ENCODE data around the gene GATA5. TPM values are rescaled to one million over a fixed set of nuclear protein-coding genes. Genes with fewer than 3 reads are reported as not detected.

Gene GATA5
- total RNA-seq, 1 experiment from 2014 or later = 1.4 TPM

GRCh38 chr20:62486484-62486883, 10.7 kb upstream of the GATA5 start:
- POLR2A ChIA-PET = no interaction called here
- TF ChIP-seq, protein P1, sequence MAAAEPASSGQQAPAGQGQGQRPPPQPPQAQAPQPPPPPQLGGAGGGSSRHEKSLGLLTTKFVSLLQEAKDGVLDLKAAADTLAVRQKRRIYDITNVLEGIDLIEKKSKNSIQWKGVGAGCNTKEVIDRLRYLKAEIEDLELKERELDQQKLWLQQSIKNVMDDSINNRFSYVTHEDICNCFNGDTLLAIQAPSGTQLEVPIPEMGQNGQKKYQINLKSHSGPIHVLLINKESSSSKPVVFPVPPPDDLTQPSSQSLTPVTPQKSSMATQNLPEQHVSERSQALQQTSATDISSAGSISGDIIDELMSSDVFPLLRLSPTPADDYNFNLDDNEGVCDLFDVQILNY (CRISPR knock-in tag; IDR thresholded peaks at IDR 0.05) = no peak
- TF ChIP-seq ZNF423 (CRISPR knock-in tag; IDR thresholded peaks at IDR 0.05) (no peak), RELA (CRISPR knock-in tag; IDR thresholded peaks at IDR 0.05; ENCODE audit: borderline replicate concordance) (no peak), ZNF232 (CRISPR knock-in tag; IDR thresholded peaks at IDR 0.05) (no peak), ZNF219 (CRISPR knock-in tag; IDR thresholded peaks at IDR 0.05; ENCODE audit: borderline replicate concordance) (no peak), GTF2I (CRISPR knock-in tag; conservative IDR thresholded peaks at IDR 0.05) (no peak), NR1H2 (CRISPR knock-in tag; IDR thresholded peaks at IDR 0.05) (no peak), FOXP1 (CRISPR knock-in tag; IDR thresholded peaks at IDR 0.05; ENCODE audit: borderline replicate concordance) (no peak)
- TF ChIP-seq, protein P2, sequence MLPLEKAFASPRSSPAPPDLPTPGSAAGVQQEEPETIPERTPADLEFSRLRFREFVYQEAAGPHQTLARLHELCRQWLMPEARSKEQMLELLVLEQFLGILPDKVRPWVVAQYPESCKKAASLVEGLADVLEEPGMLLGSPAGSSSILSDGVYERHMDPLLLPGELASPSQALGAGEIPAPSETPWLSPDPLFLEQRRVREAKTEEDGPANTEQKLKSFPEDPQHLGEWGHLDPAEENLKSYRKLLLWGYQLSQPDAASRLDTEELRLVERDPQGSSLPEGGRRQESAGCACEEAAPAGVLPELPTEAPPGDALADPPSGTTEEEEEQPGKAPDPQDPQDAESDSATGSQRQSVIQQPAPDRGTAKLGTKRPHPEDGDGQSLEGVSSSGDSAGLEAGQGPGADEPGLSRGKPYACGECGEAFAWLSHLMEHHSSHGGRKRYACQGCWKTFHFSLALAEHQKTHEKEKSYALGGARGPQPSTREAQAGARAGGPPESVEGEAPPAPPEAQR (CRISPR knock-in tag; IDR thresholded peaks at IDR 0.05) = no peak
- TF ChIP-seq, protein P3, sequence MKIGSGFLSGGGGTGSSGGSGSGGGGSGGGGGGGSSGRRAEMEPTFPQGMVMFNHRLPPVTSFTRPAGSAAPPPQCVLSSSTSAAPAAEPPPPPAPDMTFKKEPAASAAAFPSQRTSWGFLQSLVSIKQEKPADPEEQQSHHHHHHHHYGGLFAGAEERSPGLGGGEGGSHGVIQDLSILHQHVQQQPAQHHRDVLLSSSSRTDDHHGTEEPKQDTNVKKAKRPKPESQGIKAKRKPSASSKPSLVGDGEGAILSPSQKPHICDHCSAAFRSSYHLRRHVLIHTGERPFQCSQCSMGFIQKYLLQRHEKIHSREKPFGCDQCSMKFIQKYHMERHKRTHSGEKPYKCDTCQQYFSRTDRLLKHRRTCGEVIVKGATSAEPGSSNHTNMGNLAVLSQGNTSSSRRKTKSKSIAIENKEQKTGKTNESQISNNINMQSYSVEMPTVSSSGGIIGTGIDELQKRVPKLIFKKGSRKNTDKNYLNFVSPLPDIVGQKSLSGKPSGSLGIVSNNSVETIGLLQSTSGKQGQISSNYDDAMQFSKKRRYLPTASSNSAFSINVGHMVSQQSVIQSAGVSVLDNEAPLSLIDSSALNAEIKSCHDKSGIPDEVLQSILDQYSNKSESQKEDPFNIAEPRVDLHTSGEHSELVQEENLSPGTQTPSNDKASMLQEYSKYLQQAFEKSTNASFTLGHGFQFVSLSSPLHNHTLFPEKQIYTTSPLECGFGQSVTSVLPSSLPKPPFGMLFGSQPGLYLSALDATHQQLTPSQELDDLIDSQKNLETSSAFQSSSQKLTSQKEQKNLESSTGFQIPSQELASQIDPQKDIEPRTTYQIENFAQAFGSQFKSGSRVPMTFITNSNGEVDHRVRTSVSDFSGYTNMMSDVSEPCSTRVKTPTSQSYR (CRISPR knock-in tag; IDR thresholded peaks at IDR 0.05) = no peak
- CTCF ChIA-PET = interaction anchor here (1.0 to 1.1 kb wide), 3 partner anchors 13 to 130 kb away, joined by 3 to 6 read pairs (median 4); no protein-coding TSS in a partner anchor
- Mint-ChIP-seq H3K4me3 (no peak overlapping the region), H3K9me3 (peaks cover 7% of the 10 kb centered on the region), H3K27ac (no peak overlapping the region), H3K27me3 (ENCODE audit: low read depth) (peaks cover 34% of the 10 kb centered on the region), H3K36me3 (no peaks in the 10 kb centered on the region), H3K4me1 (peaks cover 22% of the 10 kb centered on the region)
- ATAC-seq (no peak), DNase-seq (ENCODE audit: low spot score) (no peak)

- DNase-seq (ENCODE audit: low spot score) = no peak
- Mint-ChIP-seq H3K4me3 (no peak overlapping the region), H3K27me3 (ENCODE audit: low read depth) (peaks cover 41% of the 10 kb centered on the region)
- TF ChIP-seq HMGA2 (CRISPR knock-in tag; IDR thresholded peaks at IDR 0.05) = no peak
- no peak for TF ChIP-seq NR3C1 (CRISPR knock-in tag; conservative IDR thresholded peaks at IDR 0.05; ENCODE audit: low read depth)
- TF ChIP-seq, protein P4, sequence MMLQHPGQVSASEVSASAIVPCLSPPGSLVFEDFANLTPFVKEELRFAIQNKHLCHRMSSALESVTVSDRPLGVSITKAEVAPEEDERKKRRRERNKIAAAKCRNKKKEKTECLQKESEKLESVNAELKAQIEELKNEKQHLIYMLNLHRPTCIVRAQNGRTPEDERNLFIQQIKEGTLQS (CRISPR knock-in tag; conservative IDR thresholded peaks at IDR 0.05) = no peak
- TF ChIP-seq, protein P5, sequence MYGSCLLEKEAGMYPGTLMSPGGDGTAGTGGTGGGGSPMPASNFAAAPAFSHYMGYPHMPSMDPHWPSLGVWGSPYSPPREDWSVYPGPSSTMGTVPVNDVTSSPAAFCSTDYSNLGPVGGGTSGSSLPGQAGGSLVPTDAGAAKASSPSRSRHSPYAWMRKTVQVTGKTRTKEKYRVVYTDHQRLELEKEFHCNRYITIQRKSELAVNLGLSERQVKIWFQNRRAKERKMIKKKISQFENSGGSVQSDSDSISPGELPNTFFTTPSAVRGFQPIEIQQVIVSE (CRISPR knock-in tag; IDR thresholded peaks at IDR 0.05; ENCODE audit: borderline replicate concordance) = no peak
- TF ChIP-seq, protein P1 (CRISPR knock-in tag; IDR thresholded peaks at IDR 0.05) = no peak
- TF ChIP-seq GTF2I (CRISPR knock-in tag; conservative IDR thresholded peaks at IDR 0.05) = no peak
- TF ChIP-seq RELA (CRISPR knock-in tag; IDR thresholded peaks at IDR 0.05; ENCODE audit: borderline replicate concordance) = no peak
- no peak for TF ChIP-seq NFYB (CRISPR knock-in tag; conservative IDR thresholded peaks at IDR 0.05; ENCODE audit: low read depth)
- no peak for TF ChIP-seq AR (CRISPR knock-in tag; IDR thresholded peaks at IDR 0.05)
- TF ChIP-seq, protein P3 (CRISPR knock-in tag; IDR thresholded peaks at IDR 0.05) = no peak
- TF ChIP-seq NFE2L1 (CRISPR knock-in tag; IDR thresholded peaks at IDR 0.05) = no peak
- TF ChIP-seq KAT7 (CRISPR knock-in tag; IDR thresholded peaks at IDR 0.05; ENCODE audit: borderline replicate concordance) = no peak
- TF ChIP-seq HMGXB4 (CRISPR knock-in tag; IDR thresholded peaks at IDR 0.05) = no peak
- TF ChIP-seq GABPB1 (CRISPR knock-in tag; IDR thresholded peaks at IDR 0.05) = no peak
These were observed 9.9 kb upstream of the GATA5 start for GRCh38 chr20:62485701-62486089.

More at GRCh38 chr20:62485701-62486089, 9.9 kb upstream of the GATA5 start:
- ATAC-seq = no peak
- no peaks in the 10 kb centered on the region for H3K36me3 Mint-ChIP-seq
- peaks cover 22% of the 10 kb centered on the region for H3K4me1 Mint-ChIP-seq
- ChIA-PET CTCF (interaction anchor here (2.1 kb wide), 1 partner anchor 14 kb away, joined by 7 read pairs; no protein-coding TSS in a partner anchor), POLR2A (no interaction called here)
- H3K9me3 Mint-ChIP-seq = peaks cover under 1% of the 10 kb centered on the region
- H3K27ac Mint-ChIP-seq = no peak overlapping the region

Measured in WTC11 (cell line).